ENCODE data around the gene MARCHF2. TPM values are rescaled to one million over a fixed set of nuclear protein-coding genes. Genes with fewer than 3 reads are reported as not detected.
A peak's percentile ranks its signal among the peaks of the same experiment; 100 is the strongest.

Gene MARCHF2
- total and polyA plus RNA-seq, 9 of the 15 experiments (the other 6 are each of a cell fraction or from before 2014, with no cell fraction given), result 0.39 to 6.4 (median 2.2) TPM

- no peak for TF ChIP-seq ZNF224 (CRISPR knock-in tag; IDR thresholded peaks at IDR 0.05)
- TF ChIP-seq PHF20 (IDR thresholded peaks at IDR 0.05; ENCODE audit: partially characterized antibody), result peak; percentile 52
- 0 out of 2 replicates have a peak, but pooled peaks have one; percentile 66 for TF ChIP-seq ZC3H4 (CRISPR knock-in tag; IDR thresholded peaks at IDR 0.05; ENCODE audit: borderline replicate concordance)
- TF ChIP-seq NR1H2 (CRISPR knock-in tag; IDR thresholded peaks at IDR 0.05), result no peak
- TF ChIP-seq HDAC6 (IDR thresholded peaks at IDR 0.05; ENCODE audit: low read depth, low read length), result no peak
- peak; percentile 97 for TF ChIP-seq FOS (IDR thresholded peaks at IDR 0.05; ENCODE audit: extremely low read depth, insufficient read length)
- TF ChIP-seq HNRNPH1 (optimal IDR thresholded peaks at IDR 0.05; ENCODE audit: low read depth, low read length), result no peak
- TF ChIP-seq ZKSCAN1 (IDR thresholded peaks at IDR 0.05; ENCODE audit: low read depth, low read length), result no peak
- no peak for TF ChIP-seq TCF3 (CRISPR knock-in tag; IDR thresholded peaks at IDR 0.05)
- TF ChIP-seq SLC30A9 (CRISPR knock-in tag; IDR thresholded peaks at IDR 0.05), result no peak
- peak in 1 of 2 experiments; percentile 90; a peak in 3 of 4 replicates for TF ChIP-seq TEAD1 (CRISPR knock-in tag; IDR thresholded peaks at IDR 0.05)
- no peak for TF ChIP-seq ELK3 (CRISPR knock-in tag; IDR thresholded peaks at IDR 0.05)
- TF ChIP-seq SETDB1 (IDR thresholded peaks at IDR 0.05; ENCODE audit: low read length), result no peak
- no peak for TF ChIP-seq PCBP1 (IDR thresholded peaks at IDR 0.05; ENCODE audit: low read depth, low read length, poor library complexity, severe bottlenecking)
- no peak for TF ChIP-seq CEBPG (CRISPR knock-in tag; IDR thresholded peaks at IDR 0.05)
- TF ChIP-seq CEBPG (tag; conservative IDR thresholded peaks at IDR 0.05 in 1 of 2, IDR thresholded peaks at IDR 0.05 in 1 of 2), result 0 out of 4 replicates have a peak, but pooled peaks of 1 of the 2 experiments have one; percentile 20
- TF ChIP-seq E2F5 (CRISPR knock-in tag; IDR thresholded peaks at IDR 0.05), result no peak
- TF ChIP-seq POLR2A (conservative IDR thresholded peaks at IDR 0.05), result peak; percentile 62; the same call in 1 of the 2 replicates
- TF ChIP-seq ZFP91 (CRISPR knock-in tag; IDR thresholded peaks at IDR 0.05), result no peak
Observed at GRCh38 chr19:8389891-8390616, 23.1 kb upstream of the MARCHF2 start, which contains the start of gene RAB11B (continued).
